HEK293 (cell line): ENCODE measurements around the gene BRD3OS.

Source experiments
- CTCF ChIA-PET: fragments of 350-600 bp; formaldehyde crosslinking; extraction: SDS; loops from one replicate; lab custom pipeline; 2021; ENCODE audit warnings: antibody characterized with exemption; lab: Yijun Ruan, JAX
- POLR2A ChIA-PET: fragments of 300-600 bp; formaldehyde crosslinking; extraction: SDS; loops from one replicate; lab custom pipeline; 2020; ENCODE audit warnings: antibody characterized with exemption, inconsistent platforms; lab: Yijun Ruan, JAX
- H3K27ac ChIP-seq: fragments of 200-500 bp; sonication (Bioruptor generic); 2 replicates; pipeline ENCODE4 v1.5.1; 2014; ENCODE audit warnings: low read depth, low read length, control low read depth, inconsistent platforms; ENCODE audit errors: extremely low read depth
- H3K36me3 ChIP-seq, 2 experiments: fragments of 200-500 bp in 1 of 2; sonication (Bioruptor generic) in 1 of 2; 1 replicate in 1 of 2; 2 replicates in 1 of 2; pipeline ENCODE4 v1.5.1; 2014 to 2017; ENCODE audit warnings: inconsistent platforms in 2 of 2, low read length in 2 of 2; ENCODE audit not compliant: control insufficient read depth in 2 of 2, insufficient read depth in 1 of 2
- H3K4me1 ChIP-seq: fragments of 200-500 bp; sonication (Bioruptor generic); 2 replicates; pipeline ENCODE4 v1.5.1; 2014; ENCODE audit warnings: mild to moderate bottlenecking, low read length, inconsistent platforms; ENCODE audit not compliant: control insufficient read depth, insufficient read depth
- H3K4me3 ChIP-seq: 2 replicates; pipeline ENCODE4 v1.5.1; 2011; ENCODE audit warnings: low read depth, mild to moderate bottlenecking, control low read depth, low read length, moderate library complexity
- H3K9me3 ChIP-seq: fragments of 200-500 bp; sonication (Bioruptor generic); 2 replicates; pipeline ENCODE4 v1.5.1; 2014; ENCODE audit warnings: low read depth, low read length, inconsistent platforms; ENCODE audit not compliant: control insufficient read depth, insufficient read depth
- ELK4 ChIP-seq: IDR thresholded peaks from 2 replicates; pipeline ENCODE4 v1.6.1; 2011; ENCODE audit warnings: mild to moderate bottlenecking, low read depth, low read length, borderline replicate concordance
- ZBTB20 ChIP-seq: fragments of 450-650 bp; formaldehyde crosslinking; IDR thresholded peaks from 2 replicates; pipeline ENCODE4 v1.5.1; 2016; ENCODE audit warnings: missing biosample characterization, missing genetic modification characterization
- ZBTB49 ChIP-seq: fragments of 450-650 bp; formaldehyde crosslinking; IDR thresholded peaks from 2 replicates; pipeline ENCODE4 v1.5.1; 2016; ENCODE audit warnings: missing biosample characterization, missing genetic modification characterization, low read depth
- ZFHX2 ChIP-seq: fragments of 450-650 bp; formaldehyde crosslinking; conservative IDR thresholded peaks from 2 replicates; pipeline ENCODE4 v1.5.1; 2016; ENCODE audit warnings: missing biosample characterization, missing genetic modification characterization
- ZFP3 ChIP-seq: fragments of 450-650 bp; formaldehyde crosslinking; IDR thresholded peaks from 2 replicates; pipeline ENCODE4 v1.5.1; 2016; ENCODE audit warnings: low read depth, missing biosample characterization, missing genetic modification characterization
- ZIC2 ChIP-seq: fragments of 450-650 bp; formaldehyde crosslinking; IDR thresholded peaks from 2 replicates; pipeline ENCODE4 v1.5.1; 2016; ENCODE audit warnings: missing biosample characterization, missing genetic modification characterization
- ZNF157 ChIP-seq: fragments of 450-650 bp; formaldehyde crosslinking; IDR thresholded peaks from 2 replicates; pipeline ENCODE4 v1.5.1; 2016; ENCODE audit warnings: missing biosample characterization, missing genetic modification characterization
- ZNF16 ChIP-seq: fragments of 450-650 bp; formaldehyde crosslinking; IDR thresholded peaks from 2 replicates; pipeline ENCODE4 v1.5.1; 2016; ENCODE audit warnings: low read depth, missing biosample characterization, missing genetic modification characterization
- ZNF2 ChIP-seq: fragments of 450-650 bp; formaldehyde crosslinking; IDR thresholded peaks from 2 replicates; pipeline ENCODE4 v1.5.1; 2016; ENCODE audit warnings: missing biosample characterization, missing genetic modification characterization
- ZNF24 ChIP-seq: fragments of 450-650 bp; formaldehyde crosslinking; IDR thresholded peaks from 2 replicates; pipeline ENCODE4 v1.5.1; 2016; ENCODE audit warnings: missing biosample characterization, missing genetic modification characterization
- ZNF341 ChIP-seq: fragments of 450-650 bp; formaldehyde crosslinking; IDR thresholded peaks from 2 replicates; pipeline ENCODE4; 2016; ENCODE audit warnings: low read depth, missing biosample characterization, missing genetic modification characterization
- ZNF37A ChIP-seq: fragments of 450-650 bp; IDR thresholded peaks from 2 replicates; pipeline ENCODE4 v1.5.1; 2018; ENCODE audit warnings: missing biosample characterization, missing genetic modification characterization
- ZNF394 ChIP-seq: fragments of 450-650 bp; formaldehyde crosslinking; IDR thresholded peaks from 2 replicates; pipeline ENCODE4 v1.5.1; 2016; ENCODE audit warnings: missing biosample characterization, missing genetic modification characterization, mild to moderate bottlenecking, moderate library complexity, borderline replicate concordance
- ZNF48 ChIP-seq: fragments of 450-650 bp; formaldehyde crosslinking; IDR thresholded peaks from 2 replicates; pipeline ENCODE4 v1.5.1; 2016; ENCODE audit warnings: missing biosample characterization, missing genetic modification characterization
- ZNF510 ChIP-seq: fragments of 450-650 bp; formaldehyde crosslinking; IDR thresholded peaks from 2 replicates; pipeline ENCODE4 v1.5.1; 2018; ENCODE audit warnings: mild to moderate bottlenecking, missing genetic modification characterization, missing biosample characterization; ENCODE audit not compliant: insufficient replicate concordance
- ZNF513 ChIP-seq: fragments of 450-650 bp; IDR thresholded peaks from 2 replicates; pipeline ENCODE4 v1.5.1; 2018; ENCODE audit warnings: missing biosample characterization, missing genetic modification characterization
- ZNF555 ChIP-seq: fragments of 450-650 bp; formaldehyde crosslinking; conservative IDR thresholded peaks from 2 replicates; pipeline ENCODE4 v1.5.1; 2017; ENCODE audit warnings: missing biosample characterization, mild to moderate bottlenecking, missing genetic modification characterization, inconsistent platforms
- ZNF701 ChIP-seq: fragments of 450-650 bp; formaldehyde crosslinking; IDR thresholded peaks from 2 replicates; pipeline ENCODE4 v1.5.1; 2016; ENCODE audit warnings: missing biosample characterization, missing genetic modification characterization
- ZNF707 ChIP-seq: fragments of 450-650 bp; formaldehyde crosslinking; IDR thresholded peaks from 2 replicates; pipeline ENCODE4 v1.5.1; 2016; ENCODE audit warnings: missing biosample characterization, missing genetic modification characterization
- ZNF747 ChIP-seq: fragments of 450-650 bp; formaldehyde crosslinking; IDR thresholded peaks from 2 replicates; pipeline ENCODE4 v1.5.1; 2016; ENCODE audit warnings: missing biosample characterization, missing genetic modification characterization
- ZNF830 ChIP-seq: fragments of 450-650 bp; IDR thresholded peaks from 2 replicates; pipeline ENCODE4 v1.5.0; 2018; ENCODE audit warnings: missing biosample characterization, missing genetic modification characterization, low read depth, mild to moderate bottlenecking, moderate library complexity
- ZNF837 ChIP-seq: fragments of 450-650 bp; formaldehyde crosslinking; IDR thresholded peaks from 2 replicates; pipeline ENCODE4 v1.5.1; 2016; ENCODE audit warnings: missing biosample characterization, missing genetic modification characterization

The BRD3OS gene

GRCh38 chr9:133981589-133981957, 43.7 kb upstream of the BRD3OS start:
- POLR2A ChIA-PET = no interaction called here
- no peak overlapping the region for H3K27ac ChIP-seq
- no peaks in the 10 kb centered on the region for H3K36me3 ChIP-seq
- H3K4me3 ChIP-seq = no peak overlapping the region
- no peaks in the 10 kb centered on the region for H3K9me3 ChIP-seq
- H3K4me1 ChIP-seq = no peaks in the 10 kb centered on the region
- TF ChIP-seq ZNF2 (tag by site-specific recombination) = no peak
- TF ChIP-seq ZBTB49 (tag by site-specific recombination) = no peak
- no peak for TF ChIP-seq ZNF16 (tag by site-specific recombination)
- no peak for TF ChIP-seq ZNF394 (tag by site-specific recombination)
- no peak for TF ChIP-seq ZNF341 (tag by site-specific recombination)
- TF ChIP-seq ZNF837 (tag by site-specific recombination) = no peak
- no peak for TF ChIP-seq ELK4
- TF ChIP-seq ZBTB20 = no peak
- TF ChIP-seq ZNF37A = no peak
- TF ChIP-seq ZNF555 = no peak
- no peak for TF ChIP-seq ZNF830 (tag by site-specific recombination)
- TF ChIP-seq ZNF707 (tag by site-specific recombination) = no peak
- TF ChIP-seq ZFHX2 (tag by site-specific recombination) = no peak
- no peak for TF ChIP-seq ZNF48 (tag by site-specific recombination)
- no peak for TF ChIP-seq ZFP3 (tag by site-specific recombination)
- no peak for TF ChIP-seq ZNF24 (tag by site-specific recombination)
- TF ChIP-seq ZNF157 = no peak
- TF ChIP-seq ZNF747 (tag by site-specific recombination) = no peak
- TF ChIP-seq ZNF701 (tag by site-specific recombination) = no peak
- no peak for TF ChIP-seq ZNF510 (tag by site-specific recombination)
- CTCF ChIA-PET = interaction anchor here (0.7 kb wide), 1 partner anchor 14 kb away, joined by 3 read pairs; no protein-coding TSS in a partner anchor

- Histone ChIP-seq H3K4me1 (no peaks in the 10 kb centered on the region), H3K4me3 (no peak overlapping the region), H3K36me3 (no peaks in the 10 kb centered on the region)
- CTCF ChIA-PET = interaction anchor here (0.7 kb wide), 1 partner anchor 13 kb away, joined by 3 read pairs; no protein-coding TSS in a partner anchor
- POLR2A ChIA-PET = no interaction called here
- TF ChIP-seq ZIC2 = peak; percentile 61
- TF ChIP-seq ZNF513 (tag by site-specific recombination) = no peak
- TF ChIP-seq, all 188 proteins: peak for 1
- Histone ChIP-seq H3K27ac (no peak overlapping the region), H3K9me3 (no peaks in the 10 kb centered on the region)
Observed at GRCh38 chr9:133981958-133982681, 43.2 kb upstream of the BRD3OS start.
